HG03060 (cell line): ENCODE data around the gene CNEP1R1.
A peak's percentile ranks its signal among the peaks of the same experiment; 100 is the strongest.
"Not testable (repeated sequence)": the region's sequence is repeated elsewhere in the genome, so short reads cannot be mapped to it uniquely, and the experiment has no call there.

ENCODE experiments used
- ATAC-seq: cut with Tn5 transposase; IDR thresholded peaks from one replicate; pipeline ENCODE4 v1.9.1; 2021; ENCODE audit warnings: low read depth, moderate number of reproducible peaks; ENCODE audit not compliant: unreplicated experiment

The CNEP1R1 gene, protein sequence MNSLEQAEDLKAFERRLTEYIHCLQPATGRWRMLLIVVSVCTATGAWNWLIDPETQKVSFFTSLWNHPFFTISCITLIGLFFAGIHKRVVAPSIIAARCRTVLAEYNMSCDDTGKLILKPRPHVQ

DNA sequence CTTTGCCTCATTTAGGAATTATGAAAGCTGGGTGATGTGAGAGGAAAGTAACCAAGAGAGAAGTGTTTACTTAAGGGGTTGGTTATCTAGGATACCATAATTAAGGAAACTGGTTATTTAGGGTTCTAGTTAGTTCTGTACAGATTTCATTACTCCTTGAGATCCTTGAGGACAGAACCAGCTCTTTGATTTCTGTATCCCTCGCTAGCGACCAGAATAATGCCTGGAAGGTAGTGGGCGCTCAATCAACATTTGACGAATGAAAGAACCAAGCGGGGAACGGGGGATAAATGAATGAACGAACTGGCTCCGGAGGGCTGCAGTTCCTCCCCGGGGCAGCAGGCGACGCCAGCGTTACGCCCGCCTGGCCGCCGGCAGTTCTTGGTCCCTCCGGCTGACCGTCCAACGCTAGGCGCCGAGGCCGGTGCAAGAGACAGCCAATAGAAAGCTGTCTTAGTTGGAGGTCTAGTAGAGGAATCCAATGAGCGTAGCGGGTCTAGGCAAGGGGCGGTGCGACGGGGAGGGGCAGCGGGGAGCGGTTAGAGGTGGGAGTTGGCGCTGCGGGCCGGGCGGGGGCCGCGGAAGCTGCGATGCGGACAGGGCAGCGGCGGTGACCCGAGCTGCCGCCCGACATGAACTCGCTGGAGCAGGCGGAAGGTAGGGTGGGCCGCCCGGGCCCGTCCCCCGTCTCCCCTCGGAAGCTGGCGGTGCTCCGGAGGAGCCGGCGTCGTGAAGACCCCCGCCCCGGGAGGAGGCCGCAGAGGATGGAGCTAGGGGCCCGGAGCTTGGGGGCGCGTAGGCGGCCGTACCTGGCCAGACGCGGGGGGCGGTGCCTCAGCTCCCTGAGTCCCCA is at the start of gene CNEP1R1:
Gene CNEP1R1 (plus strand): TSS at position 542 of the 853 bp plus-strand sequence. CDS start 91 bp downstream, at position 633.
- ATAC-seq, result peak; percentile 95

DNA sequence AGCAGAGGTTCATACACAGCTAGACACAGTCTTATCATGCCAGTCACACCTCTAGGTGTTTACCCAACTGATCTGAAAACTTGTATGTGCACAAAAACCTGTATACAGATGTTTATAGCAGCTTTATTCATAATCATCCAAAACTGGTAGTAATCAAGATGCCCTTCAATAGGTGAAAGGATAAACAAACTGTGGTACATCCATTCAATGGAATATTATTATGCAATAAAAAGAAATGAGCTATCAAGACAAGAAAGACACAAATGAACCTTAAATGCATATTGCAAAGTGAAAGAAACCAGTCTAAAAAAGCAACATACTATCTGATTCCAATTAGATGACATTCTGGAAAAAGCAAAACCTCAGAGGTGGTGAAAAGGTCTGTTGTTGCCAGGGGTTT is 47.6 kb upstream of the CNEP1R1 start:
- ATAC-seq, result no peak

DNA sequence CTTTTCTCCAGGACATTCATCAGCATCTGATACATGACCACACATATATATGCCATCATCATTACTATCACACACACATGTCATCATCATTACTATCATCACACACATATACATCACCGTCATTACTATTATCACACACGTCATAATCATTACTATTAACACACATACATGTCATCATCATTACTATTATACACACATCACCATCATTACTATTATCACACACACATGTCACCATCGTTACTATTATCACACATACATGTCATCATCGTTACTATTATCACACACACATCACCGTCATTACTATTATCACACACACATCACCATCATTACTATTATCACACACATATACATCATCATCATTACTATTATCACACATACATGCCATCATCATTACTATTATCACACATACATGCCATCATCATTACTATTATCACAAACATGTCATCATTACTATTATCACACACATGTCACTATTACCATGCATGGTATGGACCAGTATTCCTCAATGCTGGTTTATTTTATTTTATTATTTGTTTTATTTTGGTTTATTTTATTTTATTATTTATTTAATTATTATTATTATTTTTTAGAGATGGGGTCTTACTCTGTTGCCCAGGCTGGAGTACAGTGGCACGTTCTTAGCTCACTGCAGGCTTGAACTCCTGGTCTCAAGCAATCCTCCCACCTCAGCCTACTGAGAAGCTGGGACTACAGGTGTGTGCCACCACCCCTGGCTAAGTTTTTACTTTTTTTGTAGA is 46.3 kb upstream of the CNEP1R1 start:
- no peak for ATAC-seq

DNA sequence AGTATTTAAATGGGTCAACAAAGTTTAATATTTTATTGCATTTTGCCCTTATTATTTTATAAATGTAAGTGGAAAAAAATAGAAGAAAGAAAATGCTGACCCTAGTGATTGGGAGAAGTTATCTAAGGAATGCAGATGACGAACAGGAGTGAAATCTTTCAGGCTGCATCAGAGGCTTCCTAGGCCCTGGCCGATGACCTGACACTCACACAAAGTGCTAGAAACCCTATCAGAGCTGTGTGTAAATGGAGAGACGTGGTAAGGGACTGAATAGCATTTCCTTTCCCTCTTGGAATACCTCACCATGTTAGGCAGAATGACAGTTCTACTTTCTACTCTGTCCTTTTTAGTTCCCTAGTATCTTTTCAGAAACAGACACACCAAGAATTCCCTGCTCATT is 44.9 kb upstream of the CNEP1R1 start:
- no peak for ATAC-seq

DNA sequence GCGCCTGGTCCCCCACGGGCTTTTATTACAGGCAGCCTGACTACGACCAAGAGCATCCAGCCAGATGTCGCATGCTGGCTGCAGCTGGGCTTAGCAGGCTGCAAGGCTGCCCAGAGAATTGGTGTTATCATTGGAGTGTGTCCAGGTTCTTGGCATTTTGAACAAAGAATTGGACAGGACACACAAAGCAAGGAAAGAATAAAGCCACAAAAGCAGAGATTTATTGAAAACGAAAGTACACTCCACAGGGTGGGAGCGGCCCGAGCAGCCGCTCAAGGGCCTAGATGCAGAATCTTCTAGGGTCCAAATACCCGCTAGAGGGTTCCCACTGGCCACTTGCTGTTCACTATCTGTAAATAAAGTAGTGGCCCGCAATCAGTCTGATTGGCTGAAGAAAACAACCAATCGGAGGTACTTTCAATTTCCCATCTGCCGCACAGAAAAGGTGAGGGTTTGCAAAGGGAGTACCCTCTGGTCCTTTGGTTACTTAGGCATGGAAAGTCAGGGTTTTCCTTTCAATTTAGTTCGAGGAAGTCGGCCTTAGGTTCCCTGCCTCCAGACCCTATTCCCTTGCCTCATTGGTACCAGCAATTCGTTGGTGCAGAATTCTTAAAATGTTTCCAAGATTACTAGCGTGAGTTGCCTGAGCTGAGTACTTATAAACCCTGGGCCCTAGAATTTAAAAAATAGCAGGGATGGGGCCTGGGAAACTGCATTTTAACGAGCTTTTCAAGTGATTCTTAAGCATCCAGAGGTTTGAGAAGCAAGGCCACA is 38.5 kb upstream of the CNEP1R1 start:
- ATAC-seq, result no peak

DNA sequence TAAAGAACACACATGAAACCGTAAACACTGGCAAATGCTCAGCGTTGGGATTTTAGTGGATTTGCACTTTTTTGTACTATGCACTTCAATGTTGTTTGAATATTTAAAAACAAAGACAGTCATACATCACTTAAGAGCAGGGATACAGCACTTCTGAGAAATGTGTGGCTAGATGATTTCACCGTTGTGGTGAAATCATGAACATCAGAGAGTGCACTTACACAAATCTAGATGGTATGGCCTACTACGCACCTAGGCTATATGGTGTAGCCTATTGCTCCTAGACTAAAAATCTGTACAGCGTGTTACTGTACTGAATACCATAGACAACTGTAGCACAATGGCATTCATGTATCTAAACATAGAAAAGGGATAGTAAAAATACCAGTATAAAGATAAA is 37.6 kb upstream of the CNEP1R1 start:
- ATAC-seq, result no peak

DNA sequence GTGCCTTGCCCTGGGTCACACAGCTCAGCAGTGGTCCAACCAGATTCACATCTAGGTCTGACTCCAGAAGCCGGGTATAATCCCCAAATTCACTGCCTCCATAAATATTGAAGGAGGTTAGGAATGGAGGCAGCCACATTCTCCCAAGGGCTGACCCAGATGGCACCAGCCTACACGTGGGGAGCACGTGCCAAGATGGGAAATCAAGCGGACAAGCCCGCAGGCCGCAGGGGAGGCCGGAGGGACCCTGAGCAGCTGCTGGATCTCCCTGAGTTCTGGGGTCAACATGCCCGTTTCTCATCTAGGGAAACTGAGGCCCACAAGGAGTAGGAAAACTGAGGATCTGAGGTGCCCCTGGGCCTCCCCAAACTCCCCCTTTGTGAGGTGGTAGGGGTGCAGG is 32.2 kb upstream of the CNEP1R1 start:
- ATAC-seq, result no peak

DNA sequence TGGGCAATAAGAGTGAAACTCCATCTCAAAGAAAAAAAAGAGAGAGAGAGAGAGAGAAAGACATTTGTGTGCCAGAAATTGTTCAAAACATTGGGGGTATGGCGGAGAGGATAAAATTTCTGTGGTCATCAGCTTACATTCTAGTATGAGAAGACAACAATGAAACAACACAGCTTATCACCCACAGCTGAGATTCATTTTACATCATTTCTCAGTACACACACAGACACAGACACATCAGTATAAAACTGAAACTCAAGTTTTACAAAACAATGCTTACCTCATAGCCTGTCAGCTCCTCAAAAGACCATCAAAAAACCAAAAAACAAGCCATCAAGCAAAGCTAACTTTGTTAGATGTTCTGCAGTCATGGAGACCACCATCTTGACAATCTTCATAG is 31.4 kb upstream of the CNEP1R1 start:
- no peak for ATAC-seq

DNA sequence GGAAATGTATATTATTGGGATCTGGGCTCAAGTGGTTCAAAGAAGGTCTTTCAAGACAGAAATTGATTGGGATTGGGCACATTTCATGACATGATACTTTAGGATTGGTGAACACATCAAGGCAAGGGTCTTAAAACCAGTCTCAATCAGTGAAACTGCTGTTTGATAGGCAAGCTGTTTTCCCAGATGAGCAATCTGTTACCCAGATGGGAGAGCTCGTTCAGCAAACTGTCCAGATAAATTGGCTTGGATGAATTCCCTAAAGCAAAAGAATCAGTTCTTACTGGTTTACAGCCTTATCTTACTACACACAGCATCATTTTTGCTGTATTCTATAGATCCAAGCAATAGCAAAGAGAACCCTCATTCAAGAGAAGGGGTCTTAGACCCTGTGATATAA is 31.0 kb upstream of the CNEP1R1 start:
- ATAC-seq, result no peak

DNA sequence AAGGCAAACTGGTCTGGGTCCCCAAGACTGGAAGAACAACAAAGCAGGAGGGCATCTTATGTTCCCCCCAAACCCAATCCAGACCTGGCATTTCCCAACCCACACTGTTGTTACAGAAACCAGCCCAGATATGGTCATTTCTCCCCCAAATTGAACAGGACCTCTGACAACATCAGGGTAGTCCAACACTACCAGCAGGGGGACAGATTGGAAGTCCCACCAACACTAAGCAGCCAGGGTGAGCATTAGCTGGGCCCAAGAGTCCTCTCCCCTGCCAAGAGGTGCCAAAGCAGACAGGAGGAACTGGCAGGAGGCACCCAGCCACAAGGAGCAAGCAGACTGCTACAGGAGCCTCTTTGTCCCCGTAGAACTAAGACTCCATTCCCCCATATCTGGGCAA is 29.3 kb upstream of the CNEP1R1 start:
- no peak for ATAC-seq

DNA sequence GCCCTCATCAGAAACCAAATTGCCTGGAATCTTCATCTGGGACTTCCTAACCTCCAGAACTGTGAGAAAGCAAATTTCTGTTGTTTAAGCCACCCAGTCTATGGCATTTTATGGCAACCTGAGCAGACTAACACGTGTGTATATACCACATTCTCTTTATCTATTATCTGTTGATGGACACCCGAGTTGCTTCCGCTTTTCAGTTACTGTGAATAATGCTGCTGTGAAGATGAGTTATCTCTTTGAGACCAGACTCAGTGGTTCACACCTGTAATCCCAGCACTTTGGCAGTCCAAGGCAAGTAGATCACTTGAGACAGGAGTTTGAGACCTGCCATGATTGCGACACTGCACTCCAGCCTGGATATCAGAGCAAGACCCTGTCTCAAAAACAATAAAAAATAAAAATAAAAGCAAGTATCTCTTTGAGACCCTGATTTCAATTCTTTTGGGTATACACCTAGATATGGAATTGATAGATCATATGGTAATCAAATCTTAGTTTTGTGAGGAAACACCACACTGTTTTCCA is 27.2 kb upstream of the CNEP1R1 start:
- no peak for ATAC-seq

DNA sequence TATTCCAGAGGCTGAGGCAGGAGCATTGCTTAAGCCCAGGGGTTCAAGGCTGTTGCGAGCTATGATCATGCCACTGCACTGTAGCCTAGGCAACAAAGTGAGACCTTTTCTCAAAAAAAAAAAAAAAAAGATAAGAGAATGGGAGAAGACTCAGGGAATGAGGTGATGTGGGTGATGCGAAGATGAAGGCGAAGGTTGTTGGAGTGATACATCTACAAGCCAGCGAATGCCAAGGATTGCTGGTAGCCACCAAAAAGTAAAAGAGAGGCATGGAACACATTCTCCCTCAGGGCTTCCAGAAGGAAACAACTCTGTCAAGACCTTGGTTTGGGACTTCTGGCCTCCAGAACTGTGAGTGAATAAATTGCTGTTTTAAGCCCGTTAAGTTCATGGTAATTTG is 26.0 kb upstream of the CNEP1R1 start:
- ATAC-seq, result no peak

DNA sequence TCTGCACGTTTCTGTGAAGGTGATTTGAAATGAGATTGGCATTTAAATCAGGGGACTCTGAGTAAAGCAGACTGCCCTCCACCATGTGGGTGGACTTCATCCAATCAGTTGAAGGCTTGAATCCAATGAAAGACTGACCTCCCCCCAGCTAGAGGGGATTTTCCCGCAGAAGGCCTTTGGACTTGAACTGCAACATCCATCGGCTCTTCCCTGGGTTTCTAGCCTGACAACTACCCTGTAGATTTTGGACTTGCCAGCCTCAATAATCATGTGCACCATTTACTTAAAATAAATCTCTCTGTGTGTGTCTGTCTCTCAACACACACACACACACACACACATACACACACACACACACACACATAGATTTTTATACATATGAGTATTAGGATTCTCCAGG is 23.9 kb upstream of the CNEP1R1 start:
- ATAC-seq, result no peak

DNA sequence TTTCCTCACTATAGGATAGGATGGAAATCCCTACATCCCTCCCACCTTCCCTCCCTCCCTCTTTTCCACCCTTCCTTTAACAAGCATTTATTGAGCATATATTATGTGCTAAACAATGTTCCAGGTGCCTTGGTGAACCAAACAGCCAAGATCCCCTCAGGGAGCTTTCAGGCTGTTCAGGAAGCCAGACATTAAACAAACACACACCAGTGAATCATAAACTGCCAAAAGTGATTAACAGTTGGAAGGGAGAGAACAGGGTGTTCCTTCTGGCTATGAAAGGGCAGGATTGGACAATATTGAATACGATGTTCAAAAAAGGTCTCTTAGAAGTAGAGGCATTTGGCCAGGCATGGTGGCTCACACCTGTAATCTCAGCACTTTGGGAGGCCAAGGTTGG is 22.8 kb upstream of the CNEP1R1 start:
- ATAC-seq, result no peak

DNA sequence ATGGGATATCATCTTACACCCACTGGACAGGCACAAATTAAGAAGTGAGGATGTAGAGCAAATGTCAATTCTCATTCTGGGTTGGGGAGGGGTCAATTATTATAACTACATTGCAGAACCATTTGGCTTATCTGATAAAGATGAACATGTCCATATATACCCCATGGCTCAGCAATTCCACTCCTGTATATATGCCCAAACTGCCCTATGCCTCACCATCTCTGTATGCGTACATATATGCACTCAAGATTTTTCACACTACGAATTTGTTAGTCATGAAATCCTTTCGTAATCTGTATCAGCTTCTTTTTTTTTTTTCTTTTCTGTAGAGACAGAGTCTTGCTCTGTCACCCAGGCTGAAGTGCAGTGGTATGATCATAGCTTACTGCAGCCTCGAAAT is 20.8 kb upstream of the CNEP1R1 start:
- ATAC-seq, result no peak

DNA sequence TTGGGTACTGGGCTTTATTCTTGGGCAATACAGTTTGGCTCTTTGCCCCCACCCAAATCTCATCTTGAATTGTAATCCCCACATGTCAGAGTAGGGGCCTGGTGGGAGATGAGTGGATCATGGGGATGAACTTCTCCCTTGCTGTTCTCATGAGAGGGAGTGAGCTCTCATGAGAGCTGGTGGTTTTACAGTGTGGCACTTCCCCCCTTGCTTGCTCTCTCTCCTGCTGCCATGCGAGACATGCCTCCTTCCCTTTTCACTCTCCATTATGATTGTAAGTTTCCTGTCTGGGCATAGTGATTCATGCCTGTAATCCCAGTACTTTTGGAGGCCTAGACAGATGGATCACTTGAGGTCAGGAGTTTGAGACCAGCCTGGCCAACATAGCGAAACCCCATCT is 18.1 kb upstream of the CNEP1R1 start:
- ATAC-seq, result no peak

DNA sequence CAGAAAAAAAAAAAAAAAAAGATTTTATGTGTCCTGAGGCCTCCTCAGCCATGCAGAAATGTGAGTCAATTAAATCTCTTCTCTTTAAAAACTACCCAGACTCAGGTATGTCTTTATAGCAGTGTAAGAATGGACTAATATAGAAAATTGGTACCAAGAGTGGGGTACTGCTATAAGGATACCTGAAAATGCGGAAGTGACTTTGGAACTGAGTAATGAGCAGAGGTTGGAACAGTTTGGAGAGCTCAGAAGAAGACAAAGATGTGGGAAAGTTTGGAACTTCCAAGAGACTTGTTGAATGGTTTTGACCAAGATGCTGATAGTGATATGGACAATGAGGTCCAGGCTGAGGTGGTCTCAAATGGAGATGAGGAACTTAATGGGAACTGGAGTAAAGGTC is 17.3 kb upstream of the CNEP1R1 start:
- no peak for ATAC-seq

DNA sequence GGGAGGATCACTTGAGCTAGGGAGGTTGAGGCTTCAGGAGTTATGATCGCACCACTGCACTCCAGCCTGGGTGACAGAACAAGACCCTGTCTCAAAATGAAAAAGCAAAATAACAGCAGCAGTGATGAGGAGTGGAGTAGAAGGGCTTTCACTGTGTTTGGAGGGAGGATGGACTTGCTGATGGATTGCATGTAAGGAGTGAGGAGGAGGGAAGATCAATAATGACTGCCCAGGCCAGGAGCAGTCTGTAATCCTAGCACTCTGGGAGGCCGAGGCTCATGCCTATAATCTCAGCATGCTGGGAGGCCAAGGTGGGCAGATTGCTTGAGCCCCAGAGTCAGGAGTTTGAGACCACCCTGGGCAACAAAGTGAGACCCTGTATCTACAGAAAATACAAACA is 14.8 kb upstream of the CNEP1R1 start:
- no peak for ATAC-seq

DNA sequence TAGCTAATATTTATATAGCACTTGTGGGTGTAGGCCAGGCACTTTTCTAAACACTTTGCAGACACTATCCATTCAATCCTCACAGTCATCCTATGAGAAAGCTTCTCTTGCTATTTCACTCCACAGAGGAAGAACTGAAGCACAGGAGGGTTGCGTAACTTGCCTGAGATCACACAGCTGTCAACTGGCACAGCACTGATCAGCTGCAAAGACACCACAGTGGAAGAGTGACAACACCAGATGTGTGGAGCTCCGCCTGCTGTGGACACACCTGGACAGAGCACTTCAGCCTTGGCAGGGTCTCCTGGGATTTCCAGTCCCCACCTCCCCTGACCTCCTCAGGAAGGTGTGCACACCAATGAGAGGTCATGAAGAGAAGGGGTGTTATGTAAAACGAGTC is 13.3 kb upstream of the CNEP1R1 start:
- ATAC-seq, result no peak

DNA sequence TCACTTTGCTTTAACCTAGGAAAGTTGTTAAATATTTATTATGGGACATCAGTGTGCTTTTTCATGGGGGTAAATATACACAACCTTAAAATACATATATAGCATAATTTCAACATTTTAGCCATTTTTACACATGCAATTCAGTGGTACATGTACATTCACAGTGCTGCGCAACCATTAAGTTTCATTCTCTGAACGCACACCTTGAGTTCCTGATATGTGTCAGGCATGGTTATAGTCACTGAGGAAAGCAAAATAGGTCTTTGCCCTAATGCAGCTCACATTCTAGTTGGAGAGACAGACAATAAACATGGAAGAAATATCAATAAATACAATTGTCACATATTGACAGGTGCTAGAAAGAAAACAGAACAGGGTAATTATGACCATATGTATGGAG is 12.8 kb upstream of the CNEP1R1 start:
- no peak for ATAC-seq

DNA sequence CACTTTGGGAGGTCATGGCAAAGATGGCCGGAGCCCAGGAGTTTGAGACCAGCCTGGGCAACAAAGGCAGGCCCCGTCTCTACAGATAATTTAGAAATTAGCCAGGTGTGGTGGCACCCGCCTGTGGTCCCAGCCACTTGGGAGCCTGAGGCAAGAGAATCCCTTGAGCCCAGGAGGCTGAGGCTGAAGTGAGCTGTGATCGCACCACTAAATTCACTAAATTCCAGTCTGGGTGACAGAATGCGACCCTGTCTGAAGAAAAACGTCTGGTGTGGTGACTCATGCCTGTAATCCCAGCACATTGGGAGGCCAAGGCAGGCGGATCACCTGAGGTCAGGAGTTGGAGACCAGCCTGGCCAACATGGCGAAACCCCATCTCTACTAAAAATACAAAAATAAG is 10.8 kb upstream of the CNEP1R1 start:
- not testable (repeated sequence) for ATAC-seq
